Esophagus squamous epithelium (tissue), 4 donors: ENCODE measurements around the gene RAET1G.
"Not testable (repeated sequence)": the region's sequence is repeated elsewhere in the genome, so short reads cannot be mapped to it uniquely, and the experiment has no call there.

Source experiments
- POLR2A ChIP-seq, 4 donors: fragments of 450-650 bp; IDR thresholded peaks; one replicate each; pipeline ENCODE4 v1.6.1; 2017; ENCODE audit warnings: antibody characterized with exemption in 4 of 4, mild to moderate bottlenecking in 4 of 4, moderate library complexity in 3 of 4
- TF ChIP-seq, protein P1 (sequence below), 6 experiments: fragments of 450-650 bp in 4 of 6; fragments of 200-600 bp in 2 of 6; sonication (generic) in 2 of 6; IDR thresholded peaks; one replicate each; pipeline ENCODE4 v1.5.1; 2016 to 2019; ENCODE audit warnings: antibody characterized with exemption in 6 of 6, mild to moderate bottlenecking in 4 of 6, moderate library complexity in 4 of 6

DNA sequence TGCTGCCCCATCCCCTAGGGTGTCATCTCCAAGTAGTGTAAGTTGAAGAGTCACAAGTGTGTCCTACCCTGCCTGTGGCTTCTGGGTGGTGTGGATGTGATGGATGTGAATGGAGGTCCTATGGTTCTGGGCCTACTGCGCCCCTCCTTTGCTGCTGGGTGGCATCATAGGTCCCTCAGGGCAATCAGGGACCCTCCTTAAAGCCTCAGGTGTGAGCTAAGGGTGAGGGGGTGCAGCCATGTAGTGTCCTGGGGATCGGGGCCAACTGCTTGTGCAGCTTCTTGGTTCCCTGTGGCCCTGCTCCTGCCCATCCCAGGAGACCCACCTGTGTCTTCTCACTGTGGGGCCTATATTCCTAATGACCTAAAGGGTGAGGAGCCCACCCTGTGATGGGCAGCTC, 43.4 kb upstream of the RAET1G start:
- TF ChIP-seq, protein P1, sequence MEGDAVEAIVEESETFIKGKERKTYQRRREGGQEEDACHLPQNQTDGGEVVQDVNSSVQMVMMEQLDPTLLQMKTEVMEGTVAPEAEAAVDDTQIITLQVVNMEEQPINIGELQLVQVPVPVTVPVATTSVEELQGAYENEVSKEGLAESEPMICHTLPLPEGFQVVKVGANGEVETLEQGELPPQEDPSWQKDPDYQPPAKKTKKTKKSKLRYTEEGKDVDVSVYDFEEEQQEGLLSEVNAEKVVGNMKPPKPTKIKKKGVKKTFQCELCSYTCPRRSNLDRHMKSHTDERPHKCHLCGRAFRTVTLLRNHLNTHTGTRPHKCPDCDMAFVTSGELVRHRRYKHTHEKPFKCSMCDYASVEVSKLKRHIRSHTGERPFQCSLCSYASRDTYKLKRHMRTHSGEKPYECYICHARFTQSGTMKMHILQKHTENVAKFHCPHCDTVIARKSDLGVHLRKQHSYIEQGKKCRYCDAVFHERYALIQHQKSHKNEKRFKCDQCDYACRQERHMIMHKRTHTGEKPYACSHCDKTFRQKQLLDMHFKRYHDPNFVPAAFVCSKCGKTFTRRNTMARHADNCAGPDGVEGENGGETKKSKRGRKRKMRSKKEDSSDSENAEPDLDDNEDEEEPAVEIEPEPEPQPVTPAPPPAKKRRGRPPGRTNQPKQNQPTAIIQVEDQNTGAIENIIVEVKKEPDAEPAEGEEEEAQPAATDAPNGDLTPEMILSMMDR (IDR thresholded peaks at IDR 0.05), result not testable (repeated sequence)
- not testable (repeated sequence) for TF ChIP-seq POLR2A (IDR thresholded peaks at IDR 0.05)
